OCI-LY3 (cell line): ENCODE results near the gene TNS3.

Source experiments
- EZH2phosphoT487 ChIP-seq: fragments of 200-600 bp; shearing (Covaris generic); IDR thresholded peaks from 2 replicates; pipeline ENCODE4 v1.6.1; 2018; ENCODE audit warnings: antibody characterized with exemption, mixed run types, low read depth
- TF ChIP-seq, protein P1 (sequence below): fragments of 200-600, 300-600 bp; sonication (generic); IDR thresholded peaks from 2 replicates; pipeline ENCODE4 v1.5.1; 2014; ENCODE audit warnings: antibody characterized with exemption, low read length, low read depth

DNA sequence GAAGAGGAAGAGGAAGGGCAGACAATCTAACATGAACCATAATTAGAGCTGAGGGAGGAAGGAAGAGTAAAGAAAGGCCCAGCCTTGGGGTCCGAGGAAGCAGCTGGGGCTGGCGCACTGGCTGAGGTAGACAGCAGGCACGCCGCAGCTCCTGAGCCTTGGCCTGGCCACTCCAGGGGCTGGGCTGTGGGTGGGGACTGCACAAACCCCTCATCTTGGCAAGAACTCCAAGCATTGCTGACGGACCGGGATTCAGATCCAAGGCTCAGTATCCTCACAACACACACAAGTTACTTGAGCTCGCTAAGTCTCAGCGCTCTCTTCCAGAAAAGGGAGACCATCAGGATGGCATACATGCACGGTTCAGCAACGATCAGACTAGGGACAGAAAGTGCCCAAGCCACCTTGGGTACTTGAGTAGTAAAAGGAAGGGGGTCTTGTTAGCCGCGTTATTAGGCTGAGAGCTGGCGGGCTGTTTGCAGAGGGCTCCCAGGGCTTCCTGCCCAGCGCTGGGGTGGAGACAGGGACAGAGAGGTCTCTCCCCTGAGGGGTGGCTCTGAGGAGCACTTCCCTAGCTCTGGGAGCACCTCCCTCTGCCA is 4.5 kb downstream of the TNS3 start:
- TF ChIP-seq, protein P1, sequence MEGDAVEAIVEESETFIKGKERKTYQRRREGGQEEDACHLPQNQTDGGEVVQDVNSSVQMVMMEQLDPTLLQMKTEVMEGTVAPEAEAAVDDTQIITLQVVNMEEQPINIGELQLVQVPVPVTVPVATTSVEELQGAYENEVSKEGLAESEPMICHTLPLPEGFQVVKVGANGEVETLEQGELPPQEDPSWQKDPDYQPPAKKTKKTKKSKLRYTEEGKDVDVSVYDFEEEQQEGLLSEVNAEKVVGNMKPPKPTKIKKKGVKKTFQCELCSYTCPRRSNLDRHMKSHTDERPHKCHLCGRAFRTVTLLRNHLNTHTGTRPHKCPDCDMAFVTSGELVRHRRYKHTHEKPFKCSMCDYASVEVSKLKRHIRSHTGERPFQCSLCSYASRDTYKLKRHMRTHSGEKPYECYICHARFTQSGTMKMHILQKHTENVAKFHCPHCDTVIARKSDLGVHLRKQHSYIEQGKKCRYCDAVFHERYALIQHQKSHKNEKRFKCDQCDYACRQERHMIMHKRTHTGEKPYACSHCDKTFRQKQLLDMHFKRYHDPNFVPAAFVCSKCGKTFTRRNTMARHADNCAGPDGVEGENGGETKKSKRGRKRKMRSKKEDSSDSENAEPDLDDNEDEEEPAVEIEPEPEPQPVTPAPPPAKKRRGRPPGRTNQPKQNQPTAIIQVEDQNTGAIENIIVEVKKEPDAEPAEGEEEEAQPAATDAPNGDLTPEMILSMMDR = no peak
- no peak for TF ChIP-seq EZH2phosphoT487
